HG02642 (cell line): ENCODE measurements around the gene PROX2.

Experiments
- ATAC-seq: cut with Tn5 transposase; IDR thresholded peaks from one replicate; pipeline ENCODE4 v1.9.1; 2021; ENCODE audit warnings: mild to moderate bottlenecking; ENCODE audit not compliant: unreplicated experiment, poor library complexity

PROX2 gene

GRCh38 chr14:74852922-74853530, 22.9 kb downstream of the PROX2 start:
- ATAC-seq, result no peak

DNA sequence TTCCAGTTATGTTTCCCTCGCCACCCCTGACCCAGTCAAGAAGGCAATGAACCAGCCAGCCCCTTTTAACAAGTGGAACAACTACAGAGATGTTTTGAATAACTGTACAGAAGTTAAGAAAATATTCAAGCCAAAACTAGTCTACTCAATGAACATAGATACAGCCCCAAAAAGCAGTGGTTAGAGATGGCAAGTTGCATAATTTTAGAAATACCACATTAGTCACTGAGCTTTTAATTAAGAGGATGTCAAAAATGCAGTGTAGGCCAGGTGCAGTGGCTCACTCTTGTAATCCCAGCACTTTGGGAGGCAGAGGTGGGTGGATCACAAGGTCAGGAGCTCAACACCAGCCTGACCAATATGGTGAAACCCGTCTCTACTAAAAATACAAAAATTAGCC, 27.2 kb downstream of the PROX2 start:
- ATAC-seq, result no peak

DNA sequence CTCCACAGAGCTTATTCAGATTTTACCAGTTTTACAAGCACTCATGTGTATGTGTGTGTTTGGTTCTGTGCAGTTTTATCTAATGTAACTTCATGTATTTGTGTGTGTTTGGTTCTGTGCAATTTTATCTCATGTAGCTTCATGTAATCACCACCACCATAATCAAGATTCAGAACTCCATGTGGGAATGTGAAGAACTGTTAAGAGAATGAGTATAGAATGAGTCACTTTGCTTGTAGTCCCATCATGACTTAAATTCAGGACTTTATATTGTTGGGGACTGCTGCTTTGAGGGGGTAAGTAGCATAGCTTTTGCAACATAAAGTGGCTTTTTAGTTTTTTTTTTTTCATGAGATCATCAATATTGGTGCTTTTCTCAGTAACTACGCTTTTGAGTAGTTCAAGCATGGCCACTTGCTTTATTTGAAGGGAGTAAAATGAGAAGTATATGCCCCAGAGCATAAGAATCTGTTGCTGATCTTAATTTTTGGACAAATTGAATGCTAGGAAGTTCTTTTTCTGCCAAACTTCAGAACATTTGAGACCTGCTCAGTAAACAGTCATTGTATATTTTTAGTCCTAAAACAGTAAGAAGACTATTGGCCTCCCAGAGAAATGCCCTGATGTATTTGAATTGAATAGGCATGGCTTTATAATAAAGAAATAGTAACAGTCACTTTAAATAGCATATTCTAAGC, 28.8 kb downstream of the PROX2 start:
- ATAC-seq, result no peak

DNA sequence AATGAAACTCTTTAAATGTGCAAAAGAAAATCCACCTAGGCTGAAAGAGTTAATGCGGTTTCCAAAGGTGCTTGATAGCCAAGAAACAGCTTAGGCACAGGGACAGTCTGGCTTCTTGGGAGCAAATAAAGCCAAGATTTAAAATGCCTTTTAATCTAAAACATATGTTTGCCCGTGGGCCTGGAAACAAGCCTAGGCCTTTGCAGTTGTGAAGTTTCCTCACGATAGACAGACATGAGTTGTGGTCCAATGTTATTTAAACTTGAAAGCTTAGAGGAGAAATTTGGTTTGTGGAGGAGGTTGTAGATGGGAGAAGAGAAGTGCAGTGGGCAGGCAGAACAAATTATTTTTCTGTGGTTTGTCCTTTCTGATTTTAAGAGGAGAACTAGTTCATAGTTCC, 29.8 kb downstream of the PROX2 start:
- no peak for ATAC-seq

DNA sequence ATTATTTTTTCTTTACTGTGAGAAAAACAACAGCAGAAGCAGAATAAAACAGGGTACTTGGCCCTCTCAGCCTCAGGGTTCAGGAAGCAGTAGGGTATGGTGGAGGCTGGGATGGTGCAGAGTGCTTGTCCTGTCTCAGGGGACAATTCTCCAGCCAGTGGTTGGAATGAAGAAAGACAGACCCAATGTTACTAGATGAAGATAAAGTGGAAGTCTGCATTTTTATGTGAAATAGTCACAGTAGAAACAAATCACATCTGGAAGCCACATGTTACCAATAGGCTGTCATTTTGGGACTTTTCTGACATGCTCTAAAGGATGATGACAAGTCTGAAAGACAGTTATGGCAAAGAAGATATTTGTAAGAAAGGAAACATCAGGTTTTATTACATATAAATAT, 32.3 kb downstream of the PROX2 start:
- no peak for ATAC-seq

DNA sequence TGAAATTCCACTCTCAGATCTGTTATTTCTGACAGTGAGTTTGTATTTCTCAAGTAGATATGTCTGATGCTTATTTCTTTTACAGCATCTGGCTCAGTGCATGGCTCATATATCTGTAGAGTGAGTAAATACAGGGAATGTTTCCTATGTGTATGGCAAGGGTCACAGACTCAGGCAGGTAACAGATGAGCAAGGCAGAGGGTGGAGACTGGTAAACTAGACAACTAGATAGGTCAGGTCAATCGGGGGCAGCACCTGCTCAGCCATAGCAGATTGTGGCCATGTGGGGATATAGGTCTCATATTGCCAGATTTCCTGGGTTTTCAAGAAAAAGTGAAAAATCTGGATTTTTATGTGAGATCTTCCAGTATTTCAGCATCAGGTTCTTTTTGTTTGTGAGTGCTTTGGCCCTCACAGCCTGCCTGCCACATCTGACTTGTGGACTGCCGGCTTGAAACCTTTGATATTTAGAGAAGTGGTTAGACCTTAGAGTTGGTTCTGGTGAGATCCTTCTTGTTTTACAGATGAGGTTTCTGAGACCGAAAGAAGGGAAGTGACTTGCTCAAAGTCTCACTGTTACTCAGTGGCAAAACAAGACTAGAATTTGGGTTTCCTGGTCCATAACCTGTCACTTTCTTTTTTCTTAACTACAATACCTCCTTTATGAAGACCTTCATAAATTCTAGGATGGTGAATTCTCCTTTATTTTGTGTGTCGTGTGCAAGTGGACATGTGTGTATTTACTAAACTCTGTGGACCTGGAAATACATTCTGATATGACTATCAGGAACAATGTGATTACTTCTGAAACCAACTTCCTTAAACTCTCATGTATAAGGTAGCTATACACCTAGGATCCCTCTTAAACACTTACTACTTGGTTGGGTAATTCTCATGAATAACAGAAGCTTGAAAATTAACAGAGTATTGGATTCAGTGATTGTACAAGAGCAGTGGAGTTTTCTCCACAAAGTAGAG, 34.4 kb downstream of the PROX2 start:
- ATAC-seq, result peak; percentile 80

DNA sequence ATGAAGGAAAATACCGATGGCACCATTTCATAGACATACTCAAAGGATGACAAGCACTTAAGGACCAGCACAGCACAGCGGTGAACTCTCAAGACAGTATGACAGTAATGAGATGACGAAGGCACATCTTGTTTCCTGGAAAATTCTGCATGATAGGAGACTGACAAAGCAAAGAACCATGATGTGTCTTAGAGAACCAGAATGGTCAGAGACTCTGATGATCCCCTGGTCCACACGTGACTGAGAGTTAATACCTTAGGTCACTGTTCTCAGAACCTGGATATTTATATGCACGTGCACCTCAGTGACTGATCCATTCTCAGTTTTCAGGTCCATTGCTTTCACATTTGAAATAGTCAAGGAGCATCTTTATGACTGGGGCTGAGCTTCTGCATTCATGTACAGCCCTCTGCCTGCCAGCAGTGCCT, 35.3 kb downstream of the PROX2 start:
- no peak for ATAC-seq

GRCh38 chr14:74838166-74838565, 37.8 kb downstream of the PROX2 start:
- no peak for ATAC-seq

- no peak for ATAC-seq
Measured at GRCh38 chr14:74836251-74836960, 39.5 kb downstream of the PROX2 start.

DNA sequence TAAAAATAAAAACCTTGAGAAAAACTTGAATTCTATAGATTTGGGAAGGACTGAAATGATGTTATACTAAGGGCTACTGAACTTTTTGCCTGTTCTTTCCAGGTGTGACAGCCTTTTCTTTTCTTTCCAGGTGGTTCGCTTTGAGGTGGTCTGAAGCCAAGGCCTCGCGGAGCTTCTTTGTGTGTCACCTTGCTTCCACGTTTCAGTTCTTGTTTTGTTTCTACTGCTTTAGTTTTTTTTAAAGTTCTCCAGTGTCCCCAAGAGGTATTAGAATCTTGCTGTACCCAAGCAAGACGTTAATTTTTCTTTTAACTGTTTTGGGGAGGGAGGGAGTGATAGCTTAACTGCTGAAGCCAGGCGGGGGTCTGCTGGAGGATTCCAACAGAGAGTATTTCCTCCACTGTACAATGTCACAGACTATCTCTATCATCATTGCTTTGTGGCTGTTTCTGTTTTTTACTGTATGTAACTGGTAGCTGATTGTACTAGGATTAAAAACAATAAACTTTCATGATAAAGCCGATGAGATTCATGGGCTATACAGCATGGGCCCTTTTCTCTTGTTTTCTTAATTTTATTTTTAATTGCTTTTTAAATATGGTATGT, 40.2 kb downstream of the PROX2 start:
- ATAC-seq, result peak; percentile 46

DNA sequence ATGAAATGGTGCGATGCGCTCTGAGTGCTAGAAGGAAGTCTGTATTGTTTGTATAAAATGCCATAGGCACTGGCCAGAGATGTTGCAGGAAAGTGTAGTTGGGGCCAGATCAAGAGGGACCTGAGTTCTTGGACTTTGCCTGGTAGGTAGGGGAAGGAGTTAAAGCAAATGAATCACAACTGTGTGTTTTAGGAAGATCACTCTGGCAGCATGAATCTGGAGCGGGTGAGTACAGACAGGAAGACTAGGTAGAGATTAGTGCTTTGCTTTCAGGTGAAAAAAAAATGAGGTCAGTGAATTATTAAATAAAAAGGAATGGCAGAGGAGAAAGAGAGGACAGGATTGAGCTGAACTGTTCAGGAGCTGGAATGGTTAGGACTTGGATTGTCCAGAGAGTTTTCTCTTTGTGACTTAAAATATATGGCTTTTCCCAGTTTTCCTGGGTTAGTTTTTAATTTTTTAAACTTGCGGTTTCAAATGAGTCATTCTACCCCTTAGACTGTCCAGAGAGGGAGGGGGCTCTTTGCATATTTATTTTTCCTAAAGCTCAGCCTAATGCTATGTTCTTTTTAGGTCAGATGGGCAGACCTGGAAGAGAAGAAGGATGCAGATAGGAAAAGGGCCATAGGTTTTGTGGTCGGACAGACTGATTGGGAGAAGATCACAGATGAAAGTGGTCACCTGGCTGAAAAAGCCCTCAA, 41.1 kb downstream of the PROX2 start:
- no peak for ATAC-seq

DNA sequence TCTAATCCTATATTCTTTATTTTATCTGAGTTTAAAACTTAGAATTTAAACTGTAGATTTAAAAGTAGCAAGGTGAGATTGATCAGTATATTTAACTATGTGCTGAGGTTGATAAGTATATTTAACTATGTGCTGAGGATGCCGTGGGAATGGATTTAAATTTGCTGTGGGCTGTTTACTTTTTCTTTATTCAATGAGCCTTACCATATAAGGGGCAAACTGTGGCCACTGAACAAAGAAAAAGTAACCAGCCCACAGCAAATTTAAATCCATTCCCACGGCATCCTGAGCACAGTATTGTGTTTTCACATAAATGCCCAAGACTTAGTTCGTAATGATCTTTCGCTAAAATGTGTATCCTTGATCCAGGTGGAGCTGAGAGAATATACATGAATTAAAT, 43.1 kb downstream of the PROX2 start:
- no peak for ATAC-seq

DNA sequence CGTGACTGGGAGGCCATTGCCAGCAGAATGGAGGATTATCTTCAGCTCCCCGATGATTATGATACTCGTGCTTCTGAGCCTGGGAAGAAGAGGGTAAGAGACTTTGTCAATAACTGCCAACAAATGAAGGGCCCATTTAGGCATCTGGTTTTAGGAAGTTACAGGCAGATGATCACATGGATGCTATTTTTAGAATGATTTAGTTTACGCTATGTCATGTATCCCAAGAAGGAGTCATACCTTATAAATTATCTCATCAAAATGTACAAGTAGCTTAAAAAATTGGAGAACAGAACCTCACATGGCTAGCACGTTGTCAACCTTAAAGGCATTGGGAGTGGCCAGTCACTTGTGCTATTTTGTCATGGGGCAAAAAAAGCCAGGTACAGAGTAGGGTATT, 46.7 kb downstream of the PROX2 start:
- no peak for ATAC-seq

GRCh38 chr14:74826574-74826973, 49.4 kb downstream of the PROX2 start:
- no peak for ATAC-seq
